ENCODE measurements around the gene NAB1. TPM values are rescaled to one million over a fixed set of nuclear protein-coding genes. Genes with fewer than 3 reads are reported as not detected.
"Not testable (repeated sequence)": the region's sequence is repeated elsewhere in the genome, so short reads cannot be mapped to it uniquely, and the experiment has no call there.

NAB1 gene
- total RNA-seq, 4 donors from 2014 or later, result 50.7 to 83.5 (median 58.5) TPM

GRCh38 chr2:190705280-190705679, 56.4 kb downstream of the NAB1 start:
- TF ChIP-seq, protein P1, sequence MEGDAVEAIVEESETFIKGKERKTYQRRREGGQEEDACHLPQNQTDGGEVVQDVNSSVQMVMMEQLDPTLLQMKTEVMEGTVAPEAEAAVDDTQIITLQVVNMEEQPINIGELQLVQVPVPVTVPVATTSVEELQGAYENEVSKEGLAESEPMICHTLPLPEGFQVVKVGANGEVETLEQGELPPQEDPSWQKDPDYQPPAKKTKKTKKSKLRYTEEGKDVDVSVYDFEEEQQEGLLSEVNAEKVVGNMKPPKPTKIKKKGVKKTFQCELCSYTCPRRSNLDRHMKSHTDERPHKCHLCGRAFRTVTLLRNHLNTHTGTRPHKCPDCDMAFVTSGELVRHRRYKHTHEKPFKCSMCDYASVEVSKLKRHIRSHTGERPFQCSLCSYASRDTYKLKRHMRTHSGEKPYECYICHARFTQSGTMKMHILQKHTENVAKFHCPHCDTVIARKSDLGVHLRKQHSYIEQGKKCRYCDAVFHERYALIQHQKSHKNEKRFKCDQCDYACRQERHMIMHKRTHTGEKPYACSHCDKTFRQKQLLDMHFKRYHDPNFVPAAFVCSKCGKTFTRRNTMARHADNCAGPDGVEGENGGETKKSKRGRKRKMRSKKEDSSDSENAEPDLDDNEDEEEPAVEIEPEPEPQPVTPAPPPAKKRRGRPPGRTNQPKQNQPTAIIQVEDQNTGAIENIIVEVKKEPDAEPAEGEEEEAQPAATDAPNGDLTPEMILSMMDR (IDR thresholded peaks at IDR 0.05), result no peak
- no peak for ATAC-seq (ENCODE audit: low FRiP score)
- DNase-seq (ENCODE audit: low spot score), result no peak

DNA sequence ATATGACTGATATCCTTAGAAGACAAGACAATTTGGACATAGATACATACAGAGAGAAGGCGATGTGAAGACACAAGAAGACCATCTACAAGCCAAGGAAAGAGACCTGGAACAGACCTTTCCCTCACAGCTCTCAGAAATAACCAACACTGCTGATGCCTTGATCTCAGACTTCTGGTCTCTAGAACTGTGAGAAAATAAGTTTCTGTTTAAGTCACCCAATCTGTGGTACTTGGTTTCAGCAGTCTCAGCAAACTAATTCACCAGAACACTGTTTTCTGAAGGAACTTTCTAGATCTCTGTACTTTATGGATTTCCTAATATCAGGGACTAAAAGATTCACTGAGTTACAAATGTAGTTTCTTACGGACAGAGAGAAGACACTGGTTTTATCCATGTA, 58.8 kb downstream of the NAB1 start:
- ATAC-seq (ENCODE audit: low FRiP score) (no peak), DNase-seq (ENCODE audit: low spot score) (no peak)
- TF ChIP-seq, protein P1 (IDR thresholded peaks at IDR 0.05), result no peak

GRCh38 chr2:190708650-190709049, 59.8 kb downstream of the NAB1 start:
- DNase-seq (ENCODE audit: low spot score); ATAC-seq (ENCODE audit: low FRiP score): not testable (repeated sequence)

GRCh38 chr2:190711069-190711468, 62.2 kb downstream of the NAB1 start:
- TF ChIP-seq, protein P1 (IDR thresholded peaks at IDR 0.05), result no peak
- ATAC-seq (ENCODE audit: low FRiP score) (no peak), DNase-seq (ENCODE audit: low spot score) (no peak)

DNA sequence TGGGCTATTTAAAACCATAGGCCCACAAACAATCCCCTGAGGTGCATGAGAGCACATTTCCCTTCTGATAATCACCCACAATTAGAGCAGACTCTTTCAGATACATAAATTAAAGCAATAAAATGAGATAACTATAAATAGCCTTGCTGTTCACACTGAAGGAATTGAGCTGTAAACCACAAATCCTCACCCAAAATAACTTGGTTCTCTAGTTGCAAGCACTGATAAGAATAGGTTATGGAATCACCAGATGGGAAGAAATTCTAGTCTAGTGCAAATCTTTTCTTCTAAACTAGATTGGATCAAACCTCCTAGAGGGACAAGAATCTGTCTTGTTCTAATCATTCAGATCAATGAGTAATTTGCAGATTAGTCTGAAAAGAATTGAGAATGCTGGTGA, 64.6 kb downstream of the NAB1 start:
- ATAC-seq (ENCODE audit: low FRiP score) (no peak), DNase-seq (ENCODE audit: low spot score) (no peak)
- TF ChIP-seq, protein P1 (IDR thresholded peaks at IDR 0.05), result no peak

- ATAC-seq (ENCODE audit: low FRiP score) (no peak), DNase-seq (ENCODE audit: low spot score) (no peak)
- TF ChIP-seq, protein P1 (IDR thresholded peaks at IDR 0.05), result no peak
These were observed 66.1 kb downstream of the NAB1 start for GRCh38 chr2:190714958-190715357.

- no peak for ATAC-seq (ENCODE audit: low FRiP score)
- DNase-seq (ENCODE audit: low spot score), result no peak
- TF ChIP-seq, protein P1 (IDR thresholded peaks at IDR 0.05), result no peak
These were observed 67.4 kb downstream of the NAB1 start for GRCh38 chr2:190716176-190716807.

Measured in omental fat pad (tissue), 4 donors.